Measurements from ENCODE around the gene PDGFA.

Gene PDGFA

DNA sequence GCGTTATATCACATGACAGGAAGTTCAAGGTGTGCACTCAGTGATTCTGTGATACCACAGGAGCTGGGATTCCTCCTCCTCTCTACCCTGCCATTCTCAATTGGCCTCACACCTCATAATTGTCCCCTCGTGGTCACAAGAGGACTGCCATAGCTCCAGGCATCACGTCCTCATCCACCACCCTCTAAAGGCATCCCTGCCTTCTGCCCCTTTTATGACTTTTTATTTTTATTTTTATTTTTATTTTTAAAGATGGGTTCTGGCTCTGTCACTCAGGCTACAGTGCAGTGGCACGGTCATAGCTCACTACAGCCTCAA, 47.0 kb downstream of the PDGFA start:
- TF ChIP-seq, protein P1, sequence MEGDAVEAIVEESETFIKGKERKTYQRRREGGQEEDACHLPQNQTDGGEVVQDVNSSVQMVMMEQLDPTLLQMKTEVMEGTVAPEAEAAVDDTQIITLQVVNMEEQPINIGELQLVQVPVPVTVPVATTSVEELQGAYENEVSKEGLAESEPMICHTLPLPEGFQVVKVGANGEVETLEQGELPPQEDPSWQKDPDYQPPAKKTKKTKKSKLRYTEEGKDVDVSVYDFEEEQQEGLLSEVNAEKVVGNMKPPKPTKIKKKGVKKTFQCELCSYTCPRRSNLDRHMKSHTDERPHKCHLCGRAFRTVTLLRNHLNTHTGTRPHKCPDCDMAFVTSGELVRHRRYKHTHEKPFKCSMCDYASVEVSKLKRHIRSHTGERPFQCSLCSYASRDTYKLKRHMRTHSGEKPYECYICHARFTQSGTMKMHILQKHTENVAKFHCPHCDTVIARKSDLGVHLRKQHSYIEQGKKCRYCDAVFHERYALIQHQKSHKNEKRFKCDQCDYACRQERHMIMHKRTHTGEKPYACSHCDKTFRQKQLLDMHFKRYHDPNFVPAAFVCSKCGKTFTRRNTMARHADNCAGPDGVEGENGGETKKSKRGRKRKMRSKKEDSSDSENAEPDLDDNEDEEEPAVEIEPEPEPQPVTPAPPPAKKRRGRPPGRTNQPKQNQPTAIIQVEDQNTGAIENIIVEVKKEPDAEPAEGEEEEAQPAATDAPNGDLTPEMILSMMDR (IDR thresholded peaks at IDR 0.05; ENCODE audit: low read depth, low read length), result no peak
- no peak for DNase-seq (ENCODE audit: low read depth, low spot score)
- in situ Hi-C loops (cut with HindIII; ENCODE audit: low sequenced_read_pairs), result no loop called here
- no peak overlapping the region for H3K4me3 ChIP-seq (ENCODE audit: low read depth, low read length)

DNA sequence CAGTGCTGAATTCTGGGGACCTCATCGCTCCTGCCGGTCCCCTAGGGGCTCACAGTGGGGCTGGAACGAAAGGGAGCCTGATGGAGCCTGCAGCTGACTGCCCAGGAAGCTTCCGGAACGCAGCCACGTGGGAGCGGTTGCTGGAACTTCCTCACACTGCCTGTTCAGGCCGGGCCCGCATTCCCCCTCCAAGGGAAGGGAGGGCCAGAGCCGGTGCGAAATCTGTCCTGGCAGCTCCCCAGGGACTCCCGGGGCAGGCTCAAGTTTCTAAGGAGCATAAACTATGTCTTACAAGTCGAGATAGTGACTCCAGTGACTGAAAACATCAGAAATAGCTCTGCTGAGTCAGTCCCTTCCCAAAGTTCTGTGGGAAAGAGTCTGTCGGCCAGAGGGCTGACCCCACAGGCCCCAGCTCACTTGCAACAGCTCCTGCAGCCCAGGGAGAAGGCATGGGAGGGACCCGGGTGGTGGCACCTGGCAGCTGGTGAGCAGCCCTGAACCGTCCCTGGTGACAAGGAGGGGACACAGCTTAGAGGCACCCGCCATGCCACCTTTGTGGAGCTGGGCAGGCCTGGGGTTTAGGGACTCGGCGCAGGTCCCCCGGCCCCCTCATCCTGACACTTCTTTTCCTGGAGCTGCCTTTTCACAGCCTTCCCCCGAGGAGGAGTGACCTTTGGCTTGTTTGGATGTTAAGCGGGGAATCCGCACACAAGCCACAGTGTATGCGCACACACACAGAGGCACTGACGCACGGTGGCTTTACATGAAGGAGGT, 47.6 kb downstream of the PDGFA start:
- DNase-seq (ENCODE audit: low read depth, low spot score), result peak; percentile 93
- TF ChIP-seq, protein P1 (IDR thresholded peaks at IDR 0.05; ENCODE audit: low read depth, low read length), result no peak
- in situ Hi-C loops (cut with HindIII; ENCODE audit: low sequenced_read_pairs), result no loop called here
- H3K4me3 ChIP-seq (ENCODE audit: low read depth, low read length), result no peak overlapping the region

DNA sequence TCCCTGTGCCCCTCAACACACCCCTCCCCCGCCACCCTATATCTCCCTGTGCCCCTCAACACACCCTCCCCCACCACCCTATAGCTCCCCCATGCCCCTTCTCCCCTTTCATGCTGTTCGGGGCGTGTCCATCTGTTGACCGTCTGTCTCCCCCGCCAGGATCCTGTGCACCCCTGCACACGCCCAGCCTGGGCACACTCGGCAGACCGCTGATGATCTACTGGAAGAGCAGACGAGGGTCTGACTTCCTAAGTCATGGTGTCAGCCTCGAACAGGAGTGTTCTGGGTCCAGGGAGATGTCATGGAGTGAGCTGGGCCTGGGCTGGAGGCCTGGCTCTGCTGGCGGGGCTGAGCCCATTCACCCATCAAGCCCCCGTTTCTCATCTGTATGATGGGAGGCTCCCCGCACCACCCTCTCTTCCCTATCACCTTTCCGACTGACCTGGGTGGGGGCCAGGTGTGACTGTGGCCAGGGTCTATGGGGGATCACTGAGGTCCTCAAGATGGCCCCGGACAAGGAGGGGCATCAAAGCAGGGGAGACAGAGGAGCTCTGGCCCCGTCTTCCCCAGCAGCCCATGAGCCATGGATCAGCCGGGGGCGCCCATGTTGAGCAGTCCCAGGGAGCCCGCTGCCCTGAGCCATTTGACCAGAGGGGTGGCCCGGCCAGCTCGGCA, 48.3 kb downstream of the PDGFA start:
- TF ChIP-seq, protein P1 (IDR thresholded peaks at IDR 0.05; ENCODE audit: low read depth, low read length), result no peak
- DNase-seq (ENCODE audit: low read depth, low spot score), result no peak
- in situ Hi-C loops (cut with HindIII; ENCODE audit: low sequenced_read_pairs), result no loop called here
- H3K4me3 ChIP-seq (ENCODE audit: low read depth, low read length), result no peak overlapping the region

DNA sequence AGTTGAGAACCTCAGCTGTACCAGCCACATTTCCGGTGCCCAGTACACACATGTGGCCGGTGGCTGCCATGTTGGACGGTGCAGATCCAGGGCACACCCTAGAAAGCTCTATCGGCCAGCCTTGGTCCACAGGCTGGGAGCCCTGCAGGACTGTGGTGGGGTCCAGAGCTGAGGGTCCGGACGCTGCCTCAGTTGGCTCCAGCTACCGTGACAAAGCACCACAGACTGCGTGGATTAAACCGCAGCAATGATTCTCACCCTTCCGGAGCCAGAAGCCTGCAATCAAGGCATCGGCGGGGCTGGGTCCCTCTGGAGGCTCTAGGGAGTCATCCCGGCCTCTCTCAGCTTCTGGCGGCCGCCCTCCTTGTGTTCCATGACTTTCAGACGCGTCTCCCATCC, 50.1 kb downstream of the PDGFA start:
- in situ Hi-C loops (cut with HindIII; ENCODE audit: low sequenced_read_pairs), result no loop called here
- H3K4me3 ChIP-seq (ENCODE audit: low read depth, low read length), result no peak overlapping the region
- TF ChIP-seq, protein P1 (IDR thresholded peaks at IDR 0.05; ENCODE audit: low read depth, low read length), result no peak
- DNase-seq (ENCODE audit: low read depth, low spot score), result no peak

DNA sequence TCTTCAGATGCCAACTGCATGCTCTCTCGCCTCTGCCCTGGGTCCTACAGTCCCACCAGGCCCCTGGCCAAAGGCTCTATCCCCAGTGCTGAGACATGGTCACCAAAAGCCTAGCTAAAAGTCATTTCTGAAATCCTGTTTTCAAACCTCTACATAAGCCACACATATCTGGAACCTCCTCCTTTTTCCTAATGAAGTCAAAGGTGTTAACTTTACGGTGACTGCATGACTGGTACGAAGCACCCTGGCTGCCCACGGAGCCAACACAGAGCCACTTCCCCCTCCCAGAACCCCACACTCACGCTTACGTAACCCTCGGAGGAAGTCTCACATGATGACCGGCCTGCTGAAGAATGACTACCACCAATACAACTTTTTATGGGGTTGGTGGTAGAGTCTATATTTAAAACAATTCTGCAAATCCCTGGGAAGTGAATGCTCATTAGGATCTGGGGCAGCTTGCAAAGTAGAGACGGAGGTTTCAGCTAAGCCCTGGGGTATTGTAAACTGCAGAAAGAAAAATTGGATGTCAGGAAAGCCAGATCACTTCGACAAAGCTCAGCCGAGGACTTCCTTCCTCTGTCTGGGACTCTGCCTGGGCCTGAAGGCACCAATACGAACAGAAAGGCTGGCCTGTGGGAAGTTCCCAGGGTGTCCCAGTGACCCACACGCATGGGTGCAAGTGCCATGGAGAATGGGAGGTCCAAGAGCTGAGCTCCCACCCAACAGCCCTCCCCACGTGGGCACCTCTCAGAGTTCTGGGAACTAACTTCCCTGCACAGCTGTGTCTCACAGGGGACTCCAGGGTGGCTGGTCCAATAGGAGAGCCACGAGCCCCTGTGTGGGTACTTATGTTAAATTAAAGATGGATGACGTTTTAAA, 50.7 kb downstream of the PDGFA start:
- no peak overlapping the region for H3K4me3 ChIP-seq (ENCODE audit: low read depth, low read length)
- no peak for DNase-seq (ENCODE audit: low read depth, low spot score)
- in situ Hi-C loops (cut with HindIII; ENCODE audit: low sequenced_read_pairs), result no loop called here
- TF ChIP-seq, protein P1 (IDR thresholded peaks at IDR 0.05; ENCODE audit: low read depth, low read length), result no peak

DNA sequence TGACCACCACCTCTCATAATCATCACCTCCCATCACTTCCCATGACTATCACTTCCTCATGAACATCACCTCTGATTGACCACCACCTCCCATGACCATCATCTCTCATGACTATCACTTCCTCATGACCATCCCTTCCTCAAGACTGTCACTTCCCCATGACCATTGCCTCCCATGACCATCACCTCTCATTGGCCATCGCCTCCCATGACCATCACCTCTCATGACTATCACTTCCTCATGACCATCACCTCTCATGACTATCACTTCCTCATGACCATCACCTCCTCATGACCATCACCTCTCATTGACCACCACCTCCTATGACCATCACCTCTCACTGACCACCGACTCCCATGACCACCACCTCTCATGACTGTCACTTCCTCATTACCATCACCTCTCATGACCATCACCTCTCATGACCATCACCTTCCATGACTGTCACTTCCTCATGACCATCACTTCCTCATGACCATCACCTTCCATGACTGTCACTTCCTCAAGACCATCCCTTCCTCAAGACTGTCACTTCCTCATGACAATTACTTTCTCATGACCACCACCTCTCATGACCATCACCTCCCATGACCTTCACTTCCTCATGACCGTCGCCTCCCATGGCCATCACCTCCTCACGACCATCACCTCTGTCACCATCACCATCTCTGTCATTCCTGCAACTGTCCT, 51.6 kb downstream of the PDGFA start:
- no peak for DNase-seq (ENCODE audit: low read depth, low spot score)
- TF ChIP-seq, protein P1 (IDR thresholded peaks at IDR 0.05; ENCODE audit: low read depth, low read length), result no peak
- in situ Hi-C loops (cut with HindIII; ENCODE audit: low sequenced_read_pairs), result no loop called here
- H3K4me3 ChIP-seq (ENCODE audit: low read depth, low read length), result no peak overlapping the region

Data from astrocyte of the spinal cord (primary cell).